OCI-LY7 (cell line): ENCODE data around the gene ST6GAL1.

Experiments used
- EZH2phosphoT487 ChIP-seq: fragments of 200-600 bp; sonication (generic); IDR thresholded peaks from 2 replicates; pipeline ENCODE4 v1.6.1; 2018; ENCODE audit warnings: low read depth, borderline replicate concordance, mild to moderate bottlenecking, mixed run types, antibody characterized with exemption, low read length, moderate library complexity, mixed read lengths
- TF ChIP-seq, protein P1 (sequence below): fragments of 200-600 bp; sonication (generic); conservative IDR thresholded peaks from 2 replicates; pipeline ENCODE4 v1.5.1; 2014; ENCODE audit warnings: mild to moderate bottlenecking, antibody characterized with exemption, low read length, moderate library complexity, mixed read lengths

DNA sequence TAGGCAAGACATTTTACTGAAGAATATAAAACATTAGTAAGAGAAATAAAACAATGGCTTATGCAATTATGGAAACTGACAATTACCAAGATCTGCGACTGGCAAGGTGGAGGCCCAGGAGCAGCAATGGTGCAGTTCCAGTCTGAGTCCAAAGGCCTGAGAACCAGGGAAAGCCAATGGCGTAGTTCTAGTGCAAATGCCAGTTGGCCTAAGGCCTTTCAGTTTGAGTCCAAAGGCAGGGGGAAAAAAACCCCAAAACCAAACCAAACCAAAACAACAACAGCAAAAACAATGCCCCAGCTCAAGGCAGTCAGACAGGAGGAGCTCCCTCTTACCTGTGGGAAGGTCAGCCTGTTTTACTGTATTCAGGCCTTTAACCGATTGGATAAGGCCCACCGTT is 72.6 kb downstream of the ST6GAL1 start:
- TF ChIP-seq, protein P1, sequence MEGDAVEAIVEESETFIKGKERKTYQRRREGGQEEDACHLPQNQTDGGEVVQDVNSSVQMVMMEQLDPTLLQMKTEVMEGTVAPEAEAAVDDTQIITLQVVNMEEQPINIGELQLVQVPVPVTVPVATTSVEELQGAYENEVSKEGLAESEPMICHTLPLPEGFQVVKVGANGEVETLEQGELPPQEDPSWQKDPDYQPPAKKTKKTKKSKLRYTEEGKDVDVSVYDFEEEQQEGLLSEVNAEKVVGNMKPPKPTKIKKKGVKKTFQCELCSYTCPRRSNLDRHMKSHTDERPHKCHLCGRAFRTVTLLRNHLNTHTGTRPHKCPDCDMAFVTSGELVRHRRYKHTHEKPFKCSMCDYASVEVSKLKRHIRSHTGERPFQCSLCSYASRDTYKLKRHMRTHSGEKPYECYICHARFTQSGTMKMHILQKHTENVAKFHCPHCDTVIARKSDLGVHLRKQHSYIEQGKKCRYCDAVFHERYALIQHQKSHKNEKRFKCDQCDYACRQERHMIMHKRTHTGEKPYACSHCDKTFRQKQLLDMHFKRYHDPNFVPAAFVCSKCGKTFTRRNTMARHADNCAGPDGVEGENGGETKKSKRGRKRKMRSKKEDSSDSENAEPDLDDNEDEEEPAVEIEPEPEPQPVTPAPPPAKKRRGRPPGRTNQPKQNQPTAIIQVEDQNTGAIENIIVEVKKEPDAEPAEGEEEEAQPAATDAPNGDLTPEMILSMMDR = no peak
- TF ChIP-seq EZH2phosphoT487 = no peak
